IPS-18a (cell line): ENCODE data around the gene THAP6.

ENCODE experiments used
- H3K27ac ChIP-seq: one replicate; pipeline ENCODE4 v1.5.1; 2013; ENCODE audit warnings: low read length
- H3K27me3 ChIP-seq: one replicate; pipeline ENCODE4 v1.6.1; 2013; ENCODE audit warnings: mild to moderate bottlenecking, low read length; ENCODE audit not compliant: control insufficient read depth, insufficient read depth
- H3K36me3 ChIP-seq: one replicate; pipeline ENCODE4 v1.6.1; 2013; ENCODE audit warnings: low read depth, low read length; ENCODE audit not compliant: control insufficient read depth
- H3K4me1 ChIP-seq: one replicate; pipeline ENCODE4 v1.6.1; 2013; ENCODE audit warnings: low read depth, low read length; ENCODE audit not compliant: control insufficient read depth
- H3K4me3 ChIP-seq: one replicate; pipeline ENCODE4 v1.5.1; 2013; ENCODE audit warnings: low read length
- H3K9ac ChIP-seq: one replicate; pipeline ENCODE4 v1.6.1; 2013; ENCODE audit warnings: mild to moderate bottlenecking, low read length, moderate library complexity
- H3K9me3 ChIP-seq: one replicate; pipeline ENCODE4 v1.6.1; 2013; ENCODE audit warnings: low read depth, low read length; ENCODE audit not compliant: control insufficient read depth

The THAP6 gene

DNA sequence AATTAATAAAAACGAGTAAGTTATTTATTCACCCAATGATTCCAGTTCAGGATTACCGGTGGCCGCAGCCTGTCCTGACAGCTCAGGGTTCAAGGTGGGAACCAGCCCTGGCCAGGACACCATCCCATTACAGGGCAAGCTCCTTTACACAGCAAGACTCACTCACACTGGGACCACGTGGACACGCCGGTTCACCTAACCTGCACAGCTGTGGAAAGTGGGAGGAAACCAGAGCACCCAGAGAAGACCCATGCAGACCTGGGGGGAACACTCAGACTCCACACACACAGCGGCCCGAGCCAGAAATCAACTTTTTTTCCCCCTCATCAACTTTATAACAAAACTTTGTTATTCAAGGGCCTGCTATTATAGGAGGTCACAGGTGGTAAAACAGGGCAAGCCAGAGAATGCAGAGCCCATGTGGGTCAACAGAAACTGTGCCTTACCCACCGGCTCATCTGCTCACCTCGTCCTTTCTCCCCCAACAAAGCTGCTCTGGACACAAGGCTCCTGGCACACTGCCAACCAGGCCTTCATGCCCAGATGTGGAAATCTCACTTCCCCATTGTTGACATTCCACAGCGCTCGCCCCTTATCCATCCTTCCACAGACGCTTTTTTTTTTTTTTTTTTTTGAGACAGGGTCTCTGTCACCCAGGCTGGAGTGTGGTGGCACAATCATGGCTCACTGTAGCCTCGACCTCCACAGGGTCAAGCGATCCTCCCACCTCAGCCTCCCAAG, 33.5 kb downstream of the THAP6 start:
- no peak overlapping the region for H3K9ac ChIP-seq
- no peaks in the 10 kb centered on the region for H3K4me1 ChIP-seq
- H3K27me3 ChIP-seq: no peaks in the 10 kb centered on the region
- H3K36me3 ChIP-seq: no peaks in the 10 kb centered on the region
- no peak overlapping the region for H3K27ac ChIP-seq
- no peak overlapping the region for H3K4me3 ChIP-seq
- H3K9me3 ChIP-seq: no peaks in the 10 kb centered on the region

DNA sequence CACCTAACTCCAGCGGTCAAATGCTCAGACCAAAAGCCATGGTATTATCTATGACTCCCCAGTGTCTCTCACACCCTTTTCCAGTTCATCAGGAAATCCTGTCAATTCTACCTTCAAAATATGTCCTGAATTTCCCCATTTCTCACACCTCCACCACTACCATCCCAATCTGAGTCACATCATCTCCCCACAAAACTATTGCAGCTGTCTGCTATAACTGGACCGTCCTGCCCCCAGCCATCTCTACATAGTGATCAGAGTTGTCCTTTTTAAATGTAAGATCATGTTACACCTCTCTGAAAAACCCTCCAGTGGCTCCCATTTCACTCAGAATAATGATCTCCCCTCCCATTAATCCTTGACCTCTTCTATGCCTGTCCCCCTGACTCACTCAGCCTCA, 34.7 kb downstream of the THAP6 start:
- Histone ChIP-seq H3K36me3 (no peaks in the 10 kb centered on the region), H3K27me3 (no peaks in the 10 kb centered on the region), H3K9ac (no peak overlapping the region), H3K27ac (no peak overlapping the region), H3K9me3 (no peaks in the 10 kb centered on the region), H3K4me1 (no peaks in the 10 kb centered on the region), H3K4me3 (no peak overlapping the region)

DNA sequence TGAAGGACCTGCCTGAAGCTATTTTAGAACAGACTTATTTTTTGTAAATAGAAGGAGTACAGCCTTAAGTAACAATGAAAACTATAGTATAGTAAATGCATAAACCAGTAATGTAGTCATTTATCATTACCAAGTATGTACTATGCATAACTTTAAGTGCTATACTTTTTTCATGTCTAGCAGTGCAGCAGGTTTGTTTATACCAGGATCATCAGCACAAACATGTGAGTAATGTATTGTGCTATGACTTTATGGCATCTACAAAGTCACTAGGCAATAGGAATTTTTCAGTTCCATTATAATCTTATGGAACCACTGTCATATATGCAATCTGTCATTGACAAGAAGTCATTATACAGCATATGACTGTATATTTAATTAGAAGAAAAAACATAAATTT, 38.2 kb downstream of the THAP6 start:
- no peaks in the 10 kb centered on the region for H3K27me3 ChIP-seq
- no peaks in the 10 kb centered on the region for H3K4me1 ChIP-seq
- H3K27ac ChIP-seq: no peak overlapping the region
- no peaks in the 10 kb centered on the region for H3K36me3 ChIP-seq
- no peak overlapping the region for H3K4me3 ChIP-seq
- no peak overlapping the region for H3K9ac ChIP-seq
- no peaks in the 10 kb centered on the region for H3K9me3 ChIP-seq

DNA sequence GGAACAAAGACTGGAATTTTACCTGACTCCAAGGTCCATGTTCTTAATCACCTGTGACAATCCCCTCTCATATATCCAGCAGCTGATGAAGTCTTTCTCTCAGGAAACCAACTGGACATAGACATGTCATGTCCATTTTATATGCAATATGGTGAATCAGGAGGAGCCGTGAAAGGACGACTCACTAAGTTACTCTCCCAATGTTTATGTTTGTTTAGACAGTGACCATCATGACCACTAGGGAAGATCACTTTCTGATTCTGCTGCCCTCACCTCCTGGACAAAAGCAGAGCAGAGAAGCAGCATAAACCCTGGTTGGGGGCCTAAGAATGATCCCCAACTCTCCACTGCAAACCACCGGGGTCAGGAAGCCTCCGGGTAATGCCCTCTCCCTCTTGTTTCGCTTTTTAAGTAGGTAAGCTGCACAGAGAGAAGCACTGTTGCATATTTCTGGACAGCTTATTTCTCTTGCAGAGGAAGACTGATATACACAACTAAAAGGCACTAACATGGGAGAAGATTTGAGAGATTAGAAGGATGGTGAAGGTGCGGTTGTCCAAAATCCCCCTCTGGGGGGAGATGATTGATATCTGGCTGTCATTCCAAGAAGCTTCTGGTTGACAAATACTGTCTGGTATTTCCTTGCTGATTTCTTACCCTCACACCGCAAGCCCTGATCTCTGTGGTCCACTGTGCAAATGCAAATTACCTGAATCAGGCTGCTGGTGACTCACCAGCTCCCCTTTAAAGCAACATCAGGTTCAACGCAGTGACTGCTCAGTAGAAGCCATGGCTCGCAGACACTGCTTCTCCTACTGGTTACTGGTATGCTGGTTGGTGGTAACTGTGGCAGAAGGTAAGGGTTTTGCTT, 41.3 kb downstream of the THAP6 start, which contains the start of gene ODAPH:
TSS of gene ODAPH (plus strand) at position 773 of the 871 bp plus-strand sequence. CDS start at position 790, 17 bp downstream.
- no peaks in the 10 kb centered on the region for H3K36me3 ChIP-seq
- H3K9me3 ChIP-seq: no peaks in the 10 kb centered on the region
- H3K27me3 ChIP-seq: no peaks in the 10 kb centered on the region
- H3K4me1 ChIP-seq: no peaks in the 10 kb centered on the region
- no peak within 1 kb of the TSS for H3K27ac ChIP-seq
- H3K9ac ChIP-seq: no peak within 1 kb of the TSS
- no peak within 1 kb of the TSS for H3K4me3 ChIP-seq

DNA sequence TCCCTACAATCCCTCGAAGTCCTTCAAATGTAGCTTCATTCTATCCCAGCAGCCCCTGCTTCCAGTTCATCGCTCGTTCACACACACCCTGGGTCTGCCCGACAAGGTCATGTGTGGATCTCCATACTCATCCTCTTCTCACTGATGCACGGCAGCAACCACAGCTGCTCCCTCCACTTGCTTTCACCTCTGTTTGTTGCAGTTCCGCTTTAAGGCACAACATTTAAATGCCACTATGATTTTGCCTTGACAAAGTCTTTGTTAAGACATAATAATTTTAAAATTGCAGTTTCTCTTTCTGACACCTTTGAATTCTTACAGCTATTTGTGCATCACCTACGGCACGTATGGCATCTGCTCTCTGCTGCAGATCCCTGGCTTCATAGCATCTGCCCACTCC, 43.4 kb downstream of the THAP6 start:
- Histone ChIP-seq H3K27me3 (no peaks in the 10 kb centered on the region), H3K9ac (no peak overlapping the region), H3K9me3 (no peaks in the 10 kb centered on the region), H3K27ac (no peak overlapping the region), H3K36me3 (no peaks in the 10 kb centered on the region), H3K4me1 (peaks cover 3% of the 10 kb centered on the region), H3K4me3 (no peak overlapping the region)

DNA sequence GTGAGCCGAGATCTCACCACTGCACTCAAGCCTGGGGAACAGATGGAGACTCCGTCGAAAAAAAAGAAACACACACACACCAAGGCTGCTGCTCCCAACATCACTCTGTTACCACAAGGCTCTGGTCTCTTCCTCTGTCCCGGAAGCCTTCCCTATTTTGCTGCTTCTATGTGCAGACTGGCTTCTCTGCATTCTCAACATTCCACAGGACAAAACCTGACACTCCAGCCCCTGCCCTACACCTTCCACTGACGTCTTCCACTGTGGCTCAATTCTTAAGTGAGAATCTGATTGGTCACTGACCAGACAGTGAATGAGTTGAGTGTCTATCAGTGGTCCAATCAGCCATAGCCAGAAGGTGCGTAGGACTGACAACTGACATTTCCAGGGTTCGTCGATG, 47.5 kb downstream of the THAP6 start:
- Histone ChIP-seq H3K27me3 (no peaks in the 10 kb centered on the region), H3K27ac (no peak overlapping the region), H3K4me1 (peaks cover 3% of the 10 kb centered on the region), H3K9ac (no peak overlapping the region), H3K9me3 (no peaks in the 10 kb centered on the region), H3K4me3 (no peak overlapping the region), H3K36me3 (no peaks in the 10 kb centered on the region)

DNA sequence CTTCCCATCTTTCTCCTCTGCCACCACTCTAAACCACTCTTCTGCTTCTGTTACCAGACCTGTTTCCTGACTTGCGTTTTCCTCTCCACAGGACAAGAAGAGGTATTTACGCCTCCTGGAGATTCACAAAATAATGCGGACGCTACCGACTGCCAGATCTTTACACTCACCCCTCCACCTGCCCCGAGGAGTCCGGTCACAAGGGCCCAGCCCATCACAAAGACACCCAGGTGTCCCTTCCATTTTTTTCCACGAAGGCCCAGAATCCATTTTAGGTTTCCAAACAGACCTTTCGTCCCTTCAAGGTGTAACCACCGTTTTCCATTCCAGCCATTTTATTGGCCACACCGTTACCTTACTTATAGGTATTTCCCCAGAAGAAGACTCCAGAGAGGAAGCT, 49.8 kb downstream of the THAP6 start:
- Histone ChIP-seq H3K27me3 (no peaks in the 10 kb centered on the region), H3K9ac (no peak overlapping the region), H3K36me3 (no peaks in the 10 kb centered on the region), H3K9me3 (no peaks in the 10 kb centered on the region), H3K27ac (no peak overlapping the region), H3K4me1 (peaks cover 3% of the 10 kb centered on the region), H3K4me3 (no peak overlapping the region)

DNA sequence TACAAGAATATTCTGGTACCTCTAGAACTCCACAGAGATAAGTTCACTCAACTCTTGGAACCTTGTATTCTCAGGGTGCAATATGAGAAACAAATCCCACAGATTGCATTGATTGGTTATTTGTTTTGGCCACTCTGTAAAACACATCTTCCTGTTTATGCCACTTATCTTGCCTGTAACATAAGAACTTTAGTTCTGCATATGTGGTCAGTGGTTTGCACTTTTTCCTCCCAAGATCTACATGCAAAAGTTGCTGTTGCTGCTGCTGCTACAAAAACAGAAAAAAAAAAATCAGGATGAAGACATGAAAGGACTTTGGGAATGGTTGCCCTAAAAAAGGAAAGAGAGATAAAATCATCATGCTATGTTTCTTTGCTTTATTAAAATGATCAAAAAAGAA, 51.2 kb downstream of the THAP6 start:
- Histone ChIP-seq H3K27me3 (no peaks in the 10 kb centered on the region), H3K9ac (no peak overlapping the region), H3K27ac (no peak overlapping the region), H3K9me3 (no peaks in the 10 kb centered on the region), H3K4me1 (peaks cover 3% of the 10 kb centered on the region), H3K4me3 (no peak overlapping the region), H3K36me3 (no peaks in the 10 kb centered on the region)

DNA sequence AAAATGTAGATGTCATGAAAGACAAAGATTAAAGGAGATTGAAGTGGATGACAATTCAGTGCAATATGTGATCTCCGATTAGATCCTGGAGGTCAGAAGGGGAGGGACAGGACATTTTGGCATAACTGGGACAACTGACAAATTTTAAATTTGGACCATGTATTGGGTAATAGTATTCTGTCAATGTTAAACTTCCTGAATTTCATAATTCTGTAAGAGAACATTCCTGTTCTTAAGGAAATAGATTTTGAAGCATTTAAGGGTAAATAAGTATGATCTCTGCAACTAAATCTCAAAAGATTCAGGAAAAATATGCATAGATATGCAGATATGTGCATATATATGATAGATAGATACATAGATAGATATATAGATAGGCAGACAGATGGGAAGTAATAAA, 52.6 kb downstream of the THAP6 start:
- Histone ChIP-seq H3K9ac (no peak overlapping the region), H3K4me1 (peaks cover 2% of the 10 kb centered on the region), H3K27me3 (peaks cover 2% of the 10 kb centered on the region), H3K36me3 (no peaks in the 10 kb centered on the region), H3K9me3 (no peaks in the 10 kb centered on the region), H3K4me3 (no peak overlapping the region), H3K27ac (no peak overlapping the region)

DNA sequence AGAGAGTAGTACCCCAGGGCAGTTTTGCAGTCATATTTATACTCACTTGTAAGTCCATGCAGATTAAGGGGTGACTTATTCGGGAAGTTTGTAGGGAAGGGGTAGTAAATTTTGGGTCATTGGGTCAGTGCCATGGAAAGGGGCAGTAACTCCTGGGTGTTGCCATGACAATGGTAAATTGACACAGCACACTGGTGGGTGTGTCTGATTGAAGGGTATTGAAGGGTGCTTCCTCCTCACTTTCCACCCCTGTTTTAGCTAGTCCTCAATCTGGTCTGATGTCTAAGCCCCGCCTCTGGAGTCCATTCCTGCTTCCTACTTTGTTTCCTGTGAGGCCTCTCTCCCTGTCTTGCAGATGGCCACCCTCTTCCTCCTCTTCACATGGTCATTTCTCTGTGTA, 53.5 kb downstream of the THAP6 start:
- H3K27me3 ChIP-seq: peaks cover 10% of the 10 kb centered on the region
- H3K36me3 ChIP-seq: no peaks in the 10 kb centered on the region
- no peak overlapping the region for H3K4me3 ChIP-seq
- H3K9ac ChIP-seq: no peak overlapping the region
- H3K27ac ChIP-seq: no peak overlapping the region
- H3K9me3 ChIP-seq: no peaks in the 10 kb centered on the region
- H3K4me1 ChIP-seq: no peaks in the 10 kb centered on the region
